SK-N-SH (cell line): Measurements from ENCODE around the gene PPP1R37. TPM values are rescaled to one million over a fixed set of nuclear protein-coding genes. Genes with fewer than 3 reads are reported as not detected.

Experiments
- CTCF ChIA-PET: fragments of 300-600, 350-600 bp; formaldehyde crosslinking; extraction: SDS; loops from one replicate; lab custom pipeline; 2021; lab: Yijun Ruan, JAX
- POLR2A ChIA-PET: fragments of 350-600 bp; sonication (Branson Sonifier 250); formaldehyde crosslinking; extraction: SDS; loops from one replicate; lab custom pipeline; 2020; ENCODE audit warnings: antibody characterized with exemption, inconsistent platforms; lab: Yijun Ruan, JAX
- DNase-seq: peaks from one replicate; pipeline ENCODE4 v3.0.0; 2012
- H2AFZ ChIP-seq: fragments of 200-600 bp; sonication (generic); 2 replicates; pipeline ENCODE4 v1.8.1; 2016; ENCODE audit warnings: antibody characterized with exemption, mild to moderate bottlenecking, low read depth
- H3F3A ChIP-seq: fragments of 200-600 bp; sonication (generic); replicated peaks from 2 replicates; pipeline ENCODE3; 2016; ENCODE audit warnings: antibody characterized with exemption, mild to moderate bottlenecking; ENCODE audit not compliant: insufficient read depth
- H3K27ac ChIP-seq, 2 experiments: fragments of 200-500 bp in 1 of 2; fragments of 200-600 bp in 1 of 2; sonication (Bioruptor generic) in 1 of 2; sonication (generic), shearing (Covaris generic) in 1 of 2; 2 replicates each; pipeline versions ENCODE4 v1.5.1 to v1.6.1; 2014 to 2016; ENCODE audit warnings: low read depth in 2 of 2, inconsistent platforms in 1 of 2, low read length in 1 of 2, mild to moderate bottlenecking in 1 of 2, mixed read lengths in 1 of 2
- H3K27me3 ChIP-seq: fragments of 200-600 bp; sonication (generic), shearing (Covaris generic); 2 replicates; pipeline ENCODE4 v1.6.1; 2016; ENCODE audit warnings: mixed run types; ENCODE audit not compliant: insufficient read depth
- H3K36me3 ChIP-seq, 2 experiments: fragments of 200-500 bp in 1 of 2; fragments of 200-600 bp in 1 of 2; sonication (Bioruptor generic) in 1 of 2; sonication (generic) in 1 of 2; replicated peaks in 1 of 2; 2 replicates each; pipeline versions ENCODE3 to v1.5.1; 2014 to 2016; ENCODE audit warnings: low read length in 1 of 2, mild to moderate bottlenecking in 1 of 2; ENCODE audit not compliant: insufficient read depth in 2 of 2, control insufficient read depth in 1 of 2
- H3K4me1 ChIP-seq, 2 experiments: fragments of 200-500 bp in 1 of 2; fragments of 200-600 bp in 1 of 2; sonication (Bioruptor generic) in 1 of 2; sonication (generic), shearing (Covaris generic) in 1 of 2; 2 replicates each; pipeline versions ENCODE4 v1.5.1 to v1.6.1; 2014 to 2016; ENCODE audit warnings: low read depth in 1 of 2, low read length in 1 of 2, mixed run types in 1 of 2; ENCODE audit not compliant: insufficient read depth in 2 of 2, control insufficient read depth in 1 of 2
- H3K4me2 ChIP-seq: fragments of 200-600 bp; sonication (generic), shearing (Covaris generic); 2 replicates; pipeline ENCODE4 v1.6.1; 2017; ENCODE audit warnings: mixed run types
- H3K4me3 ChIP-seq, 2 experiments: fragments of 200-500 bp in 1 of 2; fragments of 200-600 bp in 1 of 2; sonication (Bioruptor generic) in 1 of 2; sonication (generic), shearing (Covaris generic) in 1 of 2; 2 replicates each; pipeline versions ENCODE4 v1.5.1 to v1.8.1; 2014 to 2016; ENCODE audit warnings: low read depth in 2 of 2, inconsistent platforms in 1 of 2, low read length in 1 of 2, mild to moderate bottlenecking in 1 of 2, mixed read lengths in 1 of 2, moderate library complexity in 1 of 2
- H3K79me2 ChIP-seq: fragments of 200-600 bp; sonication (generic); 2 replicates; pipeline ENCODE4 v1.8.1; 2017; ENCODE audit warnings: mild to moderate bottlenecking; ENCODE audit not compliant: insufficient read depth
- H3K9ac ChIP-seq: fragments of 200-600 bp; sonication (generic); 2 replicates; pipeline ENCODE4 v1.6.1; 2017; ENCODE audit warnings: mixed run types
- H3K9me2 ChIP-seq: fragments of 200-600 bp; sonication (generic); 2 replicates; pipeline ENCODE4 v1.6.1; 2017; ENCODE audit warnings: mixed run types
- H3K9me3 ChIP-seq: fragments of 200-600 bp; sonication (generic); 2 replicates; pipeline ENCODE4 v1.6.1; 2017; ENCODE audit warnings: mixed run types, mild to moderate bottlenecking, moderate library complexity
- H4K20me1 ChIP-seq: fragments of 200-600 bp; sonication (generic); 2 replicates; pipeline ENCODE4 v1.6.1; 2017; ENCODE audit warnings: mild to moderate bottlenecking, mixed run types; ENCODE audit not compliant: insufficient read depth
- FOSL2 ChIP-seq: IDR thresholded peaks from 2 replicates; pipeline ENCODE4 v1.4.0; 2012; ENCODE audit warnings: low read depth, mild to moderate bottlenecking, moderate library complexity, borderline replicate concordance
- GABPA ChIP-seq: IDR thresholded peaks from 2 replicates; pipeline ENCODE4 v1.4.0; 2012; ENCODE audit warnings: low read depth, mild to moderate bottlenecking
- GATA2 ChIP-seq: sonication (generic); formaldehyde crosslinking; IDR thresholded peaks from 2 replicates; pipeline ENCODE4 v1.5.0; 2020; ENCODE audit warnings: mild to moderate bottlenecking, missing genetic modification reagents
- MAX ChIP-seq: IDR thresholded peaks from 2 replicates; pipeline ENCODE4 v1.4.0; 2012; ENCODE audit warnings: low read depth
- MXI1 ChIP-seq: IDR thresholded peaks from 2 replicates; pipeline ENCODE4 v1.6.1; 2012; ENCODE audit warnings: mild to moderate bottlenecking, low read depth, low read length, improper control_type of control experiment
- NFIC ChIP-seq: IDR thresholded peaks from 2 replicates; pipeline ENCODE4 v1.4.0; 2012; ENCODE audit warnings: borderline replicate concordance
- RAD21 ChIP-seq: IDR thresholded peaks from 2 replicates; pipeline ENCODE4 v1.6.1; 2012; ENCODE audit warnings: mild to moderate bottlenecking, low read length
- RCOR1 ChIP-seq: fragments of 150-350 bp; IDR thresholded peaks from 2 replicates; pipeline ENCODE4 v1.6.1; 2017; ENCODE audit warnings: antibody characterized with exemption, low read length
- RFX5 ChIP-seq: IDR thresholded peaks from 2 replicates; pipeline ENCODE4 v1.6.1; 2012; ENCODE audit warnings: mild to moderate bottlenecking, improper control_type of control experiment, low read length
- TEAD4 ChIP-seq: IDR thresholded peaks from 2 replicates; pipeline ENCODE4 v1.4.0; 2012; ENCODE audit warnings: mild to moderate bottlenecking, borderline replicate concordance; ENCODE audit not compliant: insufficient read depth
- USF2 ChIP-seq: fragments of 150-350 bp; IDR thresholded peaks from 2 replicates; pipeline ENCODE4 v1.6.1; 2017; ENCODE audit warnings: antibody characterized with exemption, low read length, low read depth, borderline replicate concordance
- YY1 ChIP-seq: IDR thresholded peaks from 2 replicates; pipeline ENCODE4 v1.4.0; 2012; ENCODE audit warnings: low read depth, mild to moderate bottlenecking
- WGBS: methylation state at CpG from one replicate; pipeline ENCODE4 v1.1.6; 2017; ENCODE audit warnings: low lambda C conversion rate; 5-methylcytosine and 5-hydroxymethylcytosine counted together
- polyA plus RNA-seq, 3 experiments: library from polyadenylated mRNA; depleted of rRNA; stranded (reverse); fragments of >200 nt; gene quantifications; 2 replicates each; pipeline ENCODE4 v1.2.3, GENCODE V29; 2012
- TF ChIP-seq, protein P1 (sequence below): fragments of 150-350 bp; IDR thresholded peaks from 2 replicates; pipeline ENCODE4 v1.6.1; 2016; ENCODE audit warnings: mild to moderate bottlenecking, low read depth, low read length

Gene PPP1R37
- polyA plus RNA-seq, 1 of the 3 experiments (the other 2 are of a cell fraction), result 24.4 TPM

DNA sequence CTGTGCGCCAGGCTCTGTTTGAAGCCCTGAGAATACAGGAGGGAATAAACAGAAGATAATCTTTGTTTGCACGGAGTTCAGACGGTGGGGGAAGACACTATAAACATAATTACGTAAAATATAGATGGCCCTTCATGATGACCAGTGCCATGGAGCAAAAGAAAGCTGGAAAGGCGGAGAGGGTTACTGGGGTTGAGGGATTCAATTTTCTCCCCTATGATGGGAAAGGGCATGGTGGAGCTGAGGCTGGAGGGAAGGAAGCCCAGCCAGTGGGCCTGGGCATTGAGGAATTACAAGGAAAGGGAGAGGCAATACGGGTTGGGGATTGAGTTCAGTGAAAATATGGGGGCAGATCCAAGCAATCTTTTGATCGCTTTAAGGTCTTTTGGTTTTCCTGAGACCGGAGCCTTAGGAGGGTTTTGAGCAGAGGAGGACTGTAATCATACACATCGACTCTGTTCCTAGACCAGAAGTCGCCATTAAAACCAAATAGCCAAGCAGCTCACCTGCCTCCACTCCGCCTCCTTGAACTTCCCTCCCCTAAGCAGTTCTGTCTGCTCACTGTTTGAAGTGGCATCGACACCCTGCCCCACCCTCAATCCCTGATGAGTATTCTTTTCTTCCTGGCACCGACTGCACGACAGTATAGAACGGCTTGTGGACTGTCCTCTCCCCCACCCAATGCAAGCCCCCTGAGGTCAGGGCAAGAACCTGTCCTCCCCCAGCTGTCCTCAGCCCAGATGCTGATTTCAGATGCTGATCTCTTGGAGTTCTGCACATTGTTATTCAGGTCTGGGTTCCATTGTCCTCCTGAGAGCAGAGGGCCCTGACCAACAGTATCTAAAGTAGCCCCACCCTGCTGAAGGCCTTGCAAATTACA is 15.9 kb upstream of the PPP1R37 start (continued):
- TF ChIP-seq USF2 (no peak), FOSL2 (no peak), RCOR1 (no peak), NFIC (no peak), YY1 (no peak)

GRCh38 chr19:45078390-45079062 is 14.5 kb upstream of the PPP1R37 start:
- Histone ChIP-seq H3K36me3 (peaks cover 0 to 6% of the 10 kb centered on the region in 2 experiments), H3K4me1 (peaks cover 0 to 9% of the 10 kb centered on the region in 2 experiments; a peak in 1 of 4 replicates), H3K9me2 (no peaks in the 10 kb centered on the region), H3F3A (peaks cover 8% of the 10 kb centered on the region), H2AFZ (peak overlapping the region; percentile 96), H3K4me2 (peak overlapping the region; percentile 98), H3K79me2 (peaks cover 43% of the 10 kb centered on the region), H3K27ac (peak overlapping the region in 1 of 2 experiments; percentile 53; a peak in 2 of 4 replicates), H4K20me1 (no peaks in the 10 kb centered on the region), H3K9ac (peak overlapping the region; percentile 97), H3K9me3 (no peaks in the 10 kb centered on the region), H3K27me3 (no peaks in the 10 kb centered on the region), H3K4me3 (peak overlapping the region; percentile 84 to 99)
- TF ChIP-seq, protein P1, sequence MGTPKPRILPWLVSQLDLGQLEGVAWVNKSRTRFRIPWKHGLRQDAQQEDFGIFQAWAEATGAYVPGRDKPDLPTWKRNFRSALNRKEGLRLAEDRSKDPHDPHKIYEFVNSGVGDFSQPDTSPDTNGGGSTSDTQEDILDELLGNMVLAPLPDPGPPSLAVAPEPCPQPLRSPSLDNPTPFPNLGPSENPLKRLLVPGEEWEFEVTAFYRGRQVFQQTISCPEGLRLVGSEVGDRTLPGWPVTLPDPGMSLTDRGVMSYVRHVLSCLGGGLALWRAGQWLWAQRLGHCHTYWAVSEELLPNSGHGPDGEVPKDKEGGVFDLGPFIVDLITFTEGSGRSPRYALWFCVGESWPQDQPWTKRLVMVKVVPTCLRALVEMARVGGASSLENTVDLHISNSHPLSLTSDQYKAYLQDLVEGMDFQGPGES, result no peak
- TF ChIP-seq USF2 (no peak), RAD21 (no peak), RFX5 (no peak), MAX (no peak), RCOR1 (no peak), GABPA (no peak), TEAD4 (no peak), MXI1 (no peak), GATA2 (CRISPR knock-in tag) (no peak)
- POLR2A ChIA-PET, result interaction anchor here (0.7 to 2.1 kb wide), 7 partner anchors 10 to 100 kb away, joined by 3 to 19 read pairs (median 3); partner anchors contain the start of genes CLASRP, PPP1R37 and TRAPPC6A
- CTCF ChIA-PET, result interaction anchor here (0.8 to 1.8 kb wide), 6 partner anchors 13 to 260 kb away, joined by 3 to 9 read pairs (median 3); no protein-coding TSS in a partner anchor
- 77% methylated on average over 7 of the region's 10 CpGs for WGBS
- DNase-seq, result no peak
